ENCODE data around the gene PAX2.

Gene PAX2

GRCh38 chr10:100746784-100747455 lies 1.5 kb downstream of the PAX2 start:
- Histone ChIP-seq H3K9me3 (ENCODE audit: severe bottlenecking) (no peaks in the 10 kb centered on the region), H3K4me3 (ENCODE audit: severe bottlenecking) (no peak overlapping the region), H3K4me1 (ENCODE audit: insufficient read depth, poor library complexity, severe bottlenecking) (no peaks in the 10 kb centered on the region), H3K27ac (ENCODE audit: poor library complexity, severe bottlenecking) (no peak overlapping the region), H3K27me3 (ENCODE audit: insufficient read depth, poor library complexity, severe bottlenecking) (peaks cover 100% of the 10 kb centered on the region), H3K36me3 (ENCODE audit: low read depth) (no peaks in the 10 kb centered on the region)
- no peak for TF ChIP-seq CTCF (IDR thresholded peaks at IDR 0.05; ENCODE audit: poor library complexity, severe bottlenecking)
- no peak for DNase-seq (ENCODE audit: low spot score)
- no peak for ATAC-seq (ENCODE audit: low read depth)

- no peak overlapping the region for H3K4me3 ChIP-seq (ENCODE audit: severe bottlenecking)
- peaks cover 100% of the 10 kb centered on the region for H3K27me3 ChIP-seq (ENCODE audit: insufficient read depth, poor library complexity, severe bottlenecking)
Observed at GRCh38 chr10:100747456-100748230, 2.3 kb downstream of the PAX2 start.

GRCh38 chr10:100748231-100749058 lies 3.1 kb downstream of the PAX2 start:
- ATAC-seq (ENCODE audit: low read depth) (no peak), DNase-seq (ENCODE audit: low spot score) (no peak)
- no peak for TF ChIP-seq CTCF (IDR thresholded peaks at IDR 0.05; ENCODE audit: poor library complexity, severe bottlenecking)
- Histone ChIP-seq H3K27ac (ENCODE audit: poor library complexity, severe bottlenecking) (no peak overlapping the region), H3K27me3 (ENCODE audit: insufficient read depth, poor library complexity, severe bottlenecking) (peaks cover 100% of the 10 kb centered on the region), H3K4me1 (ENCODE audit: insufficient read depth, poor library complexity, severe bottlenecking) (no peaks in the 10 kb centered on the region), H3K9me3 (ENCODE audit: severe bottlenecking) (no peaks in the 10 kb centered on the region), H3K4me3 (ENCODE audit: severe bottlenecking) (no peak overlapping the region), H3K36me3 (ENCODE audit: low read depth) (no peaks in the 10 kb centered on the region)

More at GRCh38 chr10:100747456-100748230, 2.3 kb downstream of the PAX2 start:
- DNase-seq (ENCODE audit: low spot score): no peak
- H3K36me3 ChIP-seq (ENCODE audit: low read depth): no peaks in the 10 kb centered on the region
- ATAC-seq (ENCODE audit: low read depth): no peak
- no peak overlapping the region for H3K27ac ChIP-seq (ENCODE audit: poor library complexity, severe bottlenecking)
- H3K9me3 ChIP-seq (ENCODE audit: severe bottlenecking): no peaks in the 10 kb centered on the region
- no peak for TF ChIP-seq CTCF (IDR thresholded peaks at IDR 0.05; ENCODE audit: poor library complexity, severe bottlenecking)
- H3K4me1 ChIP-seq (ENCODE audit: insufficient read depth, poor library complexity, severe bottlenecking): no peaks in the 10 kb centered on the region

GRCh38 chr10:100749059-100749308 lies 3.6 kb downstream of the PAX2 start:
- no peak for DNase-seq (ENCODE audit: low spot score)
- Histone ChIP-seq H3K9me3 (ENCODE audit: severe bottlenecking) (no peaks in the 10 kb centered on the region), H3K36me3 (ENCODE audit: low read depth) (no peaks in the 10 kb centered on the region), H3K27ac (ENCODE audit: poor library complexity, severe bottlenecking) (no peak overlapping the region), H3K4me3 (ENCODE audit: severe bottlenecking) (no peak overlapping the region), H3K4me1 (ENCODE audit: insufficient read depth, poor library complexity, severe bottlenecking) (no peaks in the 10 kb centered on the region), H3K27me3 (ENCODE audit: insufficient read depth, poor library complexity, severe bottlenecking) (peaks cover 100% of the 10 kb centered on the region)
- TF ChIP-seq CTCF (IDR thresholded peaks at IDR 0.05; ENCODE audit: poor library complexity, severe bottlenecking): no peak
- no peak for ATAC-seq (ENCODE audit: low read depth)

Measured in RWPE2 (cell line).